Adrenal gland (tissue), 5 donors: ENCODE results near the gene STK24.

ENCODE experiments used
- CTCF ChIP-seq, 6 experiments: fragments of 450-650 bp in 4 of 6; fragments of 200-600 bp in 2 of 6; sonication (generic) in 1 of 6; IDR thresholded peaks; 1 replicate in 5 of 6; 2 replicates in 1 of 6; pipeline versions ENCODE4 v1.5.1 to v1.8.0; 2016 to 2021; ENCODE audit warnings: antibody characterized with exemption in 6 of 6, mild to moderate bottlenecking in 2 of 6, moderate library complexity in 1 of 6
- POLR2A ChIP-seq, 2 donors: fragments of 450-650 bp; IDR thresholded peaks; one replicate each; pipeline ENCODE4 v1.6.1; 2017; ENCODE audit warnings: antibody characterized with exemption in 2 of 2, mild to moderate bottlenecking in 2 of 2, moderate library complexity in 1 of 2
- donor health status: DM: no; HTN: no; CAD: no.

GRCh38 chr13:98556968-98557631 lies 19.8 kb downstream of the STK24 start:
- no peak for TF ChIP-seq CTCF (IDR thresholded peaks at IDR 0.05)
- TF ChIP-seq POLR2A (IDR thresholded peaks at IDR 0.05) = no peak
